ENCODE data around the gene MICAL2. TPM values are rescaled to one million over a fixed set of nuclear protein-coding genes. Genes with fewer than 3 reads are reported as not detected.

The MICAL2 gene
- total RNA-seq, 6 experiments from 2014 or later, result 17.0 to 50.7 (median 35.9) TPM

GRCh38 chr11:12209096-12209495 lies 98.7 kb downstream of the MICAL2 start:
- intact Hi-C loops (cut with DNase I), result no loop called here
- ATAC-seq, result no peak
- H3K36me3 ChIP-seq, result peaks cover 0 to 14% (median 1%) of the 10 kb centered on the region in 4 donors
- no peak for DNase-seq
- TF ChIP-seq POLR2A (IDR thresholded peaks at IDR 0.05) (no peak), CTCF (IDR thresholded peaks at IDR 0.05) (no peak)
- H3K4me1 ChIP-seq, result peaks cover 0 to 4% (median 0%) of the 10 kb centered on the region in 4 donors
- no peak overlapping the region for H3K4me3 ChIP-seq
- no peak overlapping the region for H3K27ac ChIP-seq
- H3K9me3 ChIP-seq, result no peaks in the 10 kb centered on the region
- WGBS (ENCODE audit: insufficient coverage, low coverage, low lambda C conversion rate, missing lambda C conversion rate), result 83% methylated on average over 1 of the region's 2 CpGs
- H3K27me3 ChIP-seq, result no peaks in the 10 kb centered on the region

GRCh38 chr11:12210200-12210599 lies 99.8 kb downstream of the MICAL2 start:
- DNase-seq (no peak), ATAC-seq (no peak)
- H3K27me3 ChIP-seq, result no peaks in the 10 kb centered on the region
- TF ChIP-seq POLR2A (IDR thresholded peaks at IDR 0.05), result no peak
- no peak for TF ChIP-seq CTCF (IDR thresholded peaks at IDR 0.05)
- H3K9me3 ChIP-seq, result no peaks in the 10 kb centered on the region
- WGBS (ENCODE audit: insufficient coverage, low coverage, low lambda C conversion rate, missing lambda C conversion rate), result 84% methylated on average over 2 of the region's 4 CpGs
- no peak overlapping the region for H3K4me3 ChIP-seq
- peaks cover 0 to 14% (median 1%) of the 10 kb centered on the region in 4 donors for H3K36me3 ChIP-seq
- peaks cover 0 to 4% (median 0%) of the 10 kb centered on the region in 4 donors for H3K4me1 ChIP-seq
- no peak overlapping the region for H3K27ac ChIP-seq
- intact Hi-C loops (cut with DNase I), result no loop called here

GRCh38 chr11:12211331-12212065 lies 101.1 kb downstream of the MICAL2 start:
- peaks cover 0 to 19% (median 1%) of the 10 kb centered on the region in 4 donors for H3K36me3 ChIP-seq

GRCh38 chr11:12212174-12212820 lies 101.9 kb downstream of the MICAL2 start:
- Histone ChIP-seq H3K9me3 (no peaks in the 10 kb centered on the region), H3K27me3 (no peaks in the 10 kb centered on the region), H3K4me3 (no peak overlapping the region), H3K27ac (no peak overlapping the region), H3K36me3 (peaks cover 0 to 19% (median 1%) of the 10 kb centered on the region in 4 donors), H3K4me1 (peaks cover 0 to 4% (median 0%) of the 10 kb centered on the region in 4 donors)
- 97% methylated on average over 5 of the region's 7 CpGs for WGBS (ENCODE audit: insufficient coverage, low coverage, low lambda C conversion rate, missing lambda C conversion rate)
- no peak for ATAC-seq
- no peak for TF ChIP-seq CTCF (IDR thresholded peaks at IDR 0.05)
- intact Hi-C loops (cut with DNase I), result no loop called here
- DNase-seq, result no peak

More at GRCh38 chr11:12211331-12212065, 101.1 kb downstream of the MICAL2 start:
- TF ChIP-seq POLR2A (IDR thresholded peaks at IDR 0.05) (no peak), CTCF (IDR thresholded peaks at IDR 0.05) (no peak)
- Histone ChIP-seq H3K9me3 (no peaks in the 10 kb centered on the region), H3K4me3 (no peak overlapping the region), H3K27me3 (no peaks in the 10 kb centered on the region), H3K4me1 (peaks cover 0 to 4% (median 0%) of the 10 kb centered on the region in 4 donors), H3K27ac (no peak overlapping the region)
- intact Hi-C loops (cut with DNase I), result no loop called here
- ATAC-seq (no peak), DNase-seq (no peak)
- WGBS (ENCODE audit: insufficient coverage, low coverage, low lambda C conversion rate, missing lambda C conversion rate), result 100% methylated on average over 2 of the region's 7 CpGs
